Dermis blood vessel endothelial cell (primary cell): Measurements from ENCODE around the gene RABL3. TPM values are rescaled to one million over a fixed set of nuclear protein-coding genes. Genes with fewer than 3 reads are reported as not detected.
A peak's percentile ranks its signal among the peaks of the same experiment; 100 is the strongest.
"Not testable (repeated sequence)": the region's sequence is repeated elsewhere in the genome, so short reads cannot be mapped to it uniquely, and the experiment has no call there.

Source experiments
- DNase-seq: peaks from one replicate; pipeline ENCODE4 v3.0.0; 2010
- total RNA-seq: library from RNA; depleted of rRNA; stranded (reverse); fragments of >200 nt; gene quantifications from 2 replicates; pipeline ENCODE4 v1.2.3, GENCODE V29; 2014

Gene RABL3
- total RNA-seq, 1 donor from 2014 or later = 19.9 TPM

DNA sequence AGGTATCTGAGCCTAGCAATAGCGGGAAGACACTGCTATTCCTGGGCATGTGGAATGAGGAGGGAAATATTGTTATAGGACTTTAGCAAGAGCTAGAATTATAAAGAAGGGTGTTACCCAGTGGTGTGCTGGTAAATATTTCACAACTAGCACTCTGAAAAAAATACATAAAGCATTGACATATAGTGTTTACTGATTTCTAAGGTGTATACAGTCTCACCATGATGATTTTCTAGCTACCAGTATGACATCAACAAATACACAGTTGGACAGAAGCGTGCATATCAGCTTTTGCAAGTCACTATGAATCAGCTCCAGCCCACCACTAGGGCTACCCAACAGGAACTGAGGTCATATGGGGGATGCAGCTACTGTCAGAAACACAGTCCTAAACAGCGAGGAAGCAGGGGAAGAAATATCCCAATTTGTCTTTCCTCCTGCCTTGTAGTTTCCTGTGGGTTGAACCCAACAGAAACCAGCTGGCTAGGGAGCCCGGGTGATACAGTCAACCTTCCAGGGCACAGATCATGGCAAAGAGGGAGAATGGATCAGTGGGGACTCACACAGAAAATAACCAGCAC, 99.9 kb downstream of the RABL3 start:
- peak; percentile 75 for DNase-seq

DNA sequence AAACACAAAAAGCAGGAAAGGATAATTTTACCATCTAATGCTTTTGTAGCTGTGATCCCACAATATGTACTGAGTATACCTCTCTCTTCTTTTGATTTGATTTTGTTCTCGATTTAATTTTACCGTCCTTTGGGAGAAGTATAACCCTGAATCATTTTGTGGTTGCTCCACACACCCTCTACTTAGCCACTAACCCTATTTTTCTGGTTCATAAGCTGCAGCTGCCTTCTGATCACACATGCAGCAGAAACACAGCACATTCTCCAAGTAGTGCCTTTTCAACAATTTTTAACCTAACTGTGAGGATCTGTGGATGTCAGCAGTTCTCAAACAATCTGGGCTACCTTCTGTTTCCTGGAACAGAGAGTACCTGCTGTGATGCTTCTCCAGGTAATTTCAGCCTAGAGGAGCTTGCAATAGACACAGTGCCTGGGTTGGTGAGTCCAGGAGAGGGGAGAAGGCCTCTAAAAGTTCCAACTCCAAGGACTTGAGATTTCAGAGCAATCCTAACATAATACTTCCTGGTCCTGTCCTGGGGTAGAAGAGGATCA, 100.5 kb downstream of the RABL3 start:
- no peak for DNase-seq

- DNase-seq = no peak
Observed at GRCh38 chr3:120640231-120640630, 102.1 kb downstream of the RABL3 start.

DNA sequence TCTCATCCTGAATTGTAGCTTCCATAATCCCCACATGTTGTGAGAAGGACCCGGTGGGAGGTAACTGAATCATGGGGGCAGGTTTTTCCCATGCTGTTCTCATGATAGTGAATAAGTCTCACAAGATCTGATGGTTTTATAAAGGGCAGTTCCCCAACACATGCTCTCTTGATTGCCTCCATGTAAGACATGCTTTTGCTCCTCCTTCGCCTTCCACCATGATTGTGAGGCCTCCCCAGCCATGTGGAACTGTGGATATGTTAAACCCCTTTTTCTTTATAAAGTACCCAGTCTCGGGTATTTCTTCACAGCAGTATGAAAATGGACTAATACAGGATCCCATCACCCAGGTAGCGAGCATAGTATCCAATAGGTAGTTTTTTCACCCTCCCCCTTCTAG, 103.5 kb downstream of the RABL3 start:
- DNase-seq = not testable (repeated sequence)

DNA sequence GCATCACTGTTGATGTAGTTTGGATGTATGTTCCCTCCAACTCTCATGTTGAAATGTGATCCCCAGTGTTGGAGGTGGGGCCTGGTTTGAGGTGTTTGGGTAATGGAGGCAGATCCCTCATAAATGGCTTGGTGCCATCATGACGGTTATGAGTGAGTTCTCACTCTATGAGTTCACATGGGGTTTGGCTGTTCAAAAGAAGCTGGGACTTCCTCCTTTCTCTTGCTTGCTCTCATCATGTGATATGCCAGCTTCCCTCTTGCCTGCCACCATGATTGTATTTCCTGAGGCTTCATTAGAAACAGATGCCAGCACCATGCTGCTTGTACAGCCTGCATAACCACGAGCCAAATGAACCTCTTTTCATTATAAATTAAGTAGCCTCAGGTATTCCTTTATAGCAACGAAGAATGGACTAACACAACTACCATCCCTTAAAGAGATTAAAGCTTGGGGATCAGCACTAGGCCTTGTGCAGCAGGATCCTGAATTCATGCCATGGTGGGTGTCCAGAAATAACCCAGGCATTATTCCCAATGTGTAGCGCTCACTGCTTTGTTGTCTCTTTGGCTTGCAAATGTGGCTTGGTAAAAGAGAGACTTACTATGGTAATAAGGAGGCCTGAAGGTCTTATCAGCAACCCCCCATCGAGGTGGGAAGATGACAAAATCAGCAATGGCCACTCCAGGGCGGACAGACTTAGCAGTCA, 104.3 kb downstream of the RABL3 start:
- DNase-seq = no peak

DNA sequence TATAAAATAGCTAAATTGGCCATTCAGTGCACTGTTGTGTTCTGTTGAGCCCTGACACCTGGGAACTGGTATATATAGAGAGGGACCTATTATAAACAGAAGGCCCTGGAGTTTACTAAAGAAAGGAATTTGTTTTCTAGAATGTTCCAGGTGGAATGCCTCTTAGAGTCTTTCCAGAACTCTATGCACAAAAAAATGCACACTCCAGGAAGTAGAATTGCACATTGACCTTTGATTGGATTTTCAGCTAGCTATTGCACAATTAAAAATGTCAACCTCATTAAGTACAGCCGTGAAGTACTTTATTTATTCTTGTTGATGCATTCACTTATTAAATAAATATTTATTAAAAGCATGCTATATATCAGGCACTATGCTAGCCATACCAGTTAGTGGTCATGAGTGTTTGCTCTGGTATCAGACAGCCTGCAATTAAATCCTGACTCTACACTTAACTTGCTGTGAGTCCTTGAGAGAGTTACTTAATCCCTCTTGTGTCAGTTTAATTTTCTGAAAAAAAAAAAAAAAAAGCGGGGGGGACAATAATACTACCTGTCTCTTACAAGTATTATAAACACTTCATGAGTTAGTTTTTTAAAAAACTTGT, 105.4 kb downstream of the RABL3 start:
- DNase-seq = no peak

Other genes with a start within 250 kb of the RABL3 start
- gene NDUFB4, start 146.2 kb downstream of the RABL3 start, total RNA-seq = 21.3 and 52.5 TPM in 2 replicates
- 0.60 and 2.4 TPM in 2 replicates for gene HGD, start 60.3 kb downstream of the RABL3 start, total RNA-seq
- gene GTF2E1, start 228 bp upstream of the RABL3 start, total RNA-seq = 38.4 and 45.9 TPM in 2 replicates
- 0.05 TPM in 1 of 2 replicates, not detected in the other for gene STXBP5L, start 165.7 kb upstream of the RABL3 start, total RNA-seq